Naive thymus-derived CD8-positive, alpha-beta T cell (primary cell): ENCODE measurements around the gene KRT33A. TPM values are rescaled to one million over a fixed set of nuclear protein-coding genes. Genes with fewer than 3 reads are reported as not detected.

Experiments used
- ATAC-seq, 2 donors: fragments of 150-1000 bp; cut with Tn5 transposase in 1 of 2; sonication (Bioruptor Pico), chemical (Tn5 transposase) in 1 of 2; 1 replicate in 1 of 2; 2 replicates in 1 of 2; pipeline ENCODE4 v1.10.0; 2021; ENCODE audit warnings: mild to moderate bottlenecking in 2 of 2, moderate library complexity in 2 of 2
- POLR2A ChIA-PET: fragments of 350-600 bp; sonication (Branson Sonifier 250); formaldehyde crosslinking; loops from one replicate; lab custom pipeline; 2021; ENCODE audit warnings: antibody characterized with exemption; lab: Charles Lee
- DNase-seq, 10 donors: peaks; one replicate each; pipeline versions ENCODE4 v3.0.0 to v3.0.0-alpha.2; 2020 to 2022
- H3K27ac Mint-ChIP-seq, 10 donors: one replicate each; pipeline ENCODE4 v1.8.0; 2020 to 2022; ENCODE audit warnings: mild to moderate bottlenecking in 10 of 10, mixed read lengths in 10 of 10, moderate library complexity in 4 of 10, inconsistent platforms in 1 of 10
- H3K27me3 Mint-ChIP-seq, 5 donors: one replicate each; pipeline ENCODE4 v1.8.0; 2021 to 2022; ENCODE audit warnings: mixed read lengths in 5 of 5
- H3K36me3 Mint-ChIP-seq, 3 donors: one replicate each; pipeline ENCODE4 v1.8.0; 2020 to 2022; ENCODE audit warnings: mixed read lengths in 3 of 3, mild to moderate bottlenecking in 2 of 3, inconsistent platforms in 1 of 3
- H3K4me1 Mint-ChIP-seq, 4 donors: one replicate each; pipeline ENCODE4 v1.8.0; 2021 to 2022; ENCODE audit warnings: mixed read lengths in 4 of 4
- H3K4me3 Mint-ChIP-seq, 10 donors: one replicate each; pipeline ENCODE4 v1.8.0; 2020 to 2022; ENCODE audit warnings: mild to moderate bottlenecking in 10 of 10, mixed read lengths in 10 of 10, moderate library complexity in 6 of 10, inconsistent platforms in 1 of 10
- H3K9me3 Mint-ChIP-seq, 9 donors: one replicate each; pipeline ENCODE4 v1.8.0; 2020 to 2022; ENCODE audit warnings: mixed read lengths in 9 of 9, mild to moderate bottlenecking in 3 of 9, inconsistent platforms in 1 of 9, moderate library complexity in 1 of 9
- polyA plus RNA-seq, 3 donors: library from polyadenylated mRNA; unstranded; fragments of 300-500 nt; fragmentation: Illumina TruSeq; gene quantifications; one replicate each; pipeline ENCODE4 v1.2.3, GENCODE V29; 2021
- total RNA-seq, 8 experiments: library from RNA in 2 of 8; stranded (reverse) in 2 of 8; gene quantifications; one replicate each; pipeline ENCODE4 v1.2.3 and lab custom pipeline; 2021 to 2026

KRT33A gene
- total and polyA plus RNA-seq, 5 experiments from 2014 or later, result not detected

DNA sequence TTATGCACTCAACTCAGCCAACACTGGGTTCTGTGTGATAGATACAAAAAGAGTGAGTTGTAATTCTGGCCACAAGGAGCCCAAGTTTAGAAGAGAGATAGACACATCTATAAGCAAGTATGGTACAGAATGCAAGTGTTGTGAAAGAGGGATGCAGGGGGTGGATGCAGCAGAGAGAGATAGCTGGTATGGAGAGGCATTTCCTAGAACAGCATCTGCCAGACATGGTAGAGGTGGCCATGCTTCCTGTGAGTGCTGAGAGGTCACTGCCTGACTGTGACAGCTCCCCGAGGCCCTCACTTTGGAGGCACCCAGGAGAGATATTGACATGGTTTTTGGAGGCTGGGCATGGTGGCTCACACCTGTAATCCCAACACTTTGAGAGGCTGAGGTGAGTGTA is 39.5 kb downstream of the KRT33A start:
- peaks cover 46 to 64% (median 57%) of the 10 kb centered on the region in 4 donors for H3K4me1 Mint-ChIP-seq
- H3K27me3 Mint-ChIP-seq, result no peaks in the 10 kb centered on the region
- ATAC-seq (no peak), DNase-seq (no peak)
- H3K27ac Mint-ChIP-seq, result peak overlapping the region in 9 of 10 donors; percentile 7 to 100 (median 82)
- POLR2A ChIA-PET, result no interaction called here
- H3K9me3 Mint-ChIP-seq, result no peaks in the 10 kb centered on the region
- peaks cover 0 to 3% (median 3%) of the 10 kb centered on the region in 3 donors for H3K36me3 Mint-ChIP-seq
- H3K4me3 Mint-ChIP-seq, result peak overlapping the region in 3 of 10 donors; percentile 30 to 69 (median 45)

DNA sequence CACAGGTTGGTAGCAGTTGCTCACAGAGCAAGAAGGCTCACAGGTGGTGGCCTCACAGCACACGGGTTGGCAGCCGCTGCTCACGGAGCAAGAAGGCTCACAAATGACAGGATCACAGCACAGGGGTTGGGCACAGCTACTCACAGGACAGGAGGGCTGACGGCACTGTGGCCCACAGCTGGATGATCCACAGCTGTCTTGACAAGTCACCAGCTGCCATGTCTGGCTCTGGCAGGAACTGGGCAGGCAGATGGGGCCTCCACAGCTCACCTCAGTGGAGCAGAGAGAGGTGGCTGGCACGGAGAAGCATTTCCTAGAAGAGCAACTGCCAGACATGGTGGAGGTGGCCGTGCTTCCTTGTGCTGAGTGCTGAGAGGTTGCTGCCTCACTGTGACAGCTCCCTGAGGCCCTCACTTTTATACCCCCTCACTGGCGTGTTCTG is 41.7 kb downstream of the KRT33A start, which contains the start of gene KRTAP16-1:
TSS of gene KRTAP16-1 (minus strand) at position 392 of the 442 bp plus-strand sequence. CDS start at position 336, 56 bp downstream.
- Mint-ChIP-seq H3K4me1 (peaks cover 49 to 70% (median 65%) of the 10 kb centered on the region in 4 donors), H3K27ac (peak within 1 kb of the TSS; percentile 96 to 100 (median 99))
- DNase-seq, result peak in 3 of 10 donors; percentile 38 to 64 (median 38)

DNA sequence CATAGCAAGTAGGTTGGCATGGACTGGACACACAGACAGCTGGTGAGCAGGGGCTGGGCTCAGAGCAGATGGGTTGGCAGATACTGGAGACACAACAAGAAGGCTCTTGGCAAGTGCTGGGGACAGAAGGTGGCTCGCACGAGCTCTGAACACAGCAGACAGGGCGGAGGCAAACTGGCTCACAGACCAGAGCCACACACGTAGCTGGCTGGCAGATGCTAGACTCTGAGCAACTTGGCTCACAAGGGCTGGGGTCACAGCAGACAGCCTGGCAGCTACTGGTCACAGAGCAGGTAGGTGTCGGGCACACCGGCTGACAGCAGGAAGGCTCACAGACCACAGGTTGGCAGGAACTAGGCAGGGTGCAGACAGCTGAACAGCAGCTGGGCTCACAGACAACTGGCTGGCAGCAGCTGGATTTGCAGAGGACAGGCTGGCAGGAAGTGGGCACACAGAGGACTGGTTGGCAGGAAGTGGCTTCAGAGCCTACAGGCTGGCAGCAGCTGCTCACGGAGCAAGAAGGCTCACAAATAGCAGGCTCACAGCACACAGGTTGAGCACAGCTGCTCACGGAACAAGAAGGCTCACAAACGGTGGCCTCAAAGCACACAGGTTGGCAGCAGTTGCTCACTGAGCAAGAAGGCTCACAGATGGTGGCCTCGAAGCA is 42.2 kb downstream of the KRT33A start:
- peaks cover 49 to 70% (median 68%) of the 10 kb centered on the region in 4 donors for H3K4me1 Mint-ChIP-seq

More for the DNA sequence above, 41.7 kb downstream of the KRT33A start, which contains the start of gene KRTAP16-1:
- Mint-ChIP-seq H3K27me3 (no peaks in the 10 kb centered on the region), H3K9me3 (no peaks in the 10 kb centered on the region), H3K36me3 (peaks cover 0 to 3% (median 3%) of the 10 kb centered on the region in 3 donors), H3K4me3 (peak within 1 kb of the TSS; percentile 73 to 84 (median 80))
- POLR2A ChIA-PET, result interaction anchor here (0.6 to 3.1 kb wide), 21 partner anchors 9 to 763 kb away, joined by 3 to 27 read pairs (median 4); partner anchors contain the start of gene EIF1
- ATAC-seq, result no peak

DNA sequence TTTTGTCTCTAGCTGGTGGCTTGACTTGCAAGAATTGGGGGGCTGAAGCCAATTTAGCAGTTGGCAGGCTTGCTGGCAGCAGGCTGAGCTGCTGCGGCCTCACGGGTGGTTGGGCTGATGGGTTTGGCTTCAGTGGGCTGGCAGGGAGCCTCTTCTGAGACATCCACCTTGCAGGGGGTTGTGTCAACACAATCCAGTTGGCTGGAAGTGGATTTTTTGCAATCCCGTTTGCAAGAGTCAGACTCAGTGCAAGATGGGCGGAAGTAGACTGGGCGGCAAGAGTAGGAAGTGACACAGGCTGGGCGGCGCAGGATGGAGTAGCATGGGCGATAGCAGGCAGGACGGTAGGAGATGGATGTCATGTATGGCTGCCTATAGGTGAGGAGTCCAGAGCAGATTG is 43.0 kb downstream of the KRT33A start:
- peaks cover 48 to 70% (median 69%) of the 10 kb centered on the region in 4 donors for H3K4me1 Mint-ChIP-seq
- peak overlapping the region; percentile 96 to 100 (median 99) for H3K27ac Mint-ChIP-seq
- H3K36me3 Mint-ChIP-seq, result peaks cover 0 to 3% (median 3%) of the 10 kb centered on the region in 3 donors
- POLR2A ChIA-PET, result interaction anchor here (0.8 to 3.1 kb wide), 12 partner anchors 13 to 488 kb away, joined by 3 to 27 read pairs (median 6); partner anchors contain the start of gene EIF1
- no peak for ATAC-seq
- DNase-seq, result peak in 2 of 10 donors; percentile 28 to 53
- no peaks in the 10 kb centered on the region for H3K9me3 Mint-ChIP-seq
- H3K27me3 Mint-ChIP-seq, result no peaks in the 10 kb centered on the region
- peak overlapping the region; percentile 73 to 84 (median 80) for H3K4me3 Mint-ChIP-seq

More for the DNA sequence above, 42.2 kb downstream of the KRT33A start:
- H3K9me3 Mint-ChIP-seq, result no peaks in the 10 kb centered on the region
- H3K36me3 Mint-ChIP-seq, result peaks cover 0 to 3% (median 3%) of the 10 kb centered on the region in 3 donors
- H3K27me3 Mint-ChIP-seq, result no peaks in the 10 kb centered on the region
- H3K27ac Mint-ChIP-seq, result peak overlapping the region; percentile 96 to 100 (median 99)
- DNase-seq, result peak; percentile 56 to 95 (median 86)
- peak overlapping the region; percentile 73 to 84 (median 80) for H3K4me3 Mint-ChIP-seq
- POLR2A ChIA-PET, result interaction anchor here (0.6 to 3.1 kb wide), 23 partner anchors 10 to 763 kb away, joined by 3 to 27 read pairs (median 4); partner anchors contain the start of genes EIF1 and KRTAP4-12
- peak; percentile 85 for ATAC-seq

DNA sequence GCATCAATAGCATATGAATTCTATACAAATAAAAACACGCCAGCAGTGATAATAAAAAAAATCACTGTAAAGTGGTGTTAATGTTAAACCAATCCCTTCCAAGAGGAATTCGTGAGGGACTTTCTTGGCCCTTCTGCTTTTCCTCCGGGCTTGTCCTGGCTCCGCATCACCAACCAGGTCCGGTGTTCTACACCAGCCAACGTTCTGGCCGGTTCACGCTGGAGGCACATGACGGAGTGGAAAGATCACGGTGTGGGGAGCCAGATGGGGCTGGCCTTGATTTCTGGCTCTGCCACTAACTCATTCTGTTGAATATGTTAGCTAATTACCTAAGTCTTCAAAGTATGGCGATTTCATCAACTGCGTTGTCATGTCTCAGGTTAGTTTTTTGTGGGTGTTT is 46.5 kb downstream of the KRT33A start:
- no peak for ATAC-seq
- Mint-ChIP-seq H3K4me1 (peaks cover 50 to 74% (median 61%) of the 10 kb centered on the region in 4 donors), H3K9me3 (peaks cover 0 to 7% (median 2%) of the 10 kb centered on the region in 9 donors)

DNA sequence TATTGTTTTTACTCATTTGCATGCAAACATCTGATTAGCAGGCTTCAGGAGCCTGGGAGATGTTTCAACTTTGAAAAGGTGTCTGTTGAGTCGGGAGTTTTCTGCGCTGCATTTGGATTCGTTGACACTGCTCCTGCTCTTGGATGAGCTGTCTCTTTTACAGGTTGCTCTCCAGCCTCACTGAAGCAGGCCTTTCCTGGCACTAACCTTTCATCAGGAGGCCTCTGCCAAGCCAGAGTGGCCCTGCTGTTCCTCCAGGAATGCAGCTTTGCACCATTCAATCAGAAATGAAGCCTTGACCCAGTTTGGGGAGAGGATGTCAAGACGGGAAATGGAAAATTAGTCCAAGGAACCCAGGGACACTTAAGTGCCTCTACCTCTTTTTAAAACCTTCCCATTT is 47.6 kb downstream of the KRT33A start:
- Mint-ChIP-seq H3K4me1 (peaks cover 40 to 63% (median 50%) of the 10 kb centered on the region in 4 donors), H3K27ac (peak overlapping the region in 1 of 10 donors; percentile 26), H3K27me3 (no peaks in the 10 kb centered on the region), H3K9me3 (peaks cover 0 to 7% (median 2%) of the 10 kb centered on the region in 9 donors), H3K36me3 (peaks cover 0 to 8% (median 6%) of the 10 kb centered on the region in 3 donors), H3K4me3 (no peak overlapping the region)
- POLR2A ChIA-PET, result no interaction called here
- no peak for ATAC-seq
- DNase-seq, result no peak

More for the DNA sequence above, 46.5 kb downstream of the KRT33A start:
- Mint-ChIP-seq H3K27ac (peak overlapping the region in 2 of 10 donors; percentile 5 to 15), H3K27me3 (no peaks in the 10 kb centered on the region), H3K36me3 (peaks cover 0 to 8% (median 6%) of the 10 kb centered on the region in 3 donors), H3K4me3 (no peak overlapping the region)
- POLR2A ChIA-PET, result no interaction called here
- DNase-seq, result no peak

DNA sequence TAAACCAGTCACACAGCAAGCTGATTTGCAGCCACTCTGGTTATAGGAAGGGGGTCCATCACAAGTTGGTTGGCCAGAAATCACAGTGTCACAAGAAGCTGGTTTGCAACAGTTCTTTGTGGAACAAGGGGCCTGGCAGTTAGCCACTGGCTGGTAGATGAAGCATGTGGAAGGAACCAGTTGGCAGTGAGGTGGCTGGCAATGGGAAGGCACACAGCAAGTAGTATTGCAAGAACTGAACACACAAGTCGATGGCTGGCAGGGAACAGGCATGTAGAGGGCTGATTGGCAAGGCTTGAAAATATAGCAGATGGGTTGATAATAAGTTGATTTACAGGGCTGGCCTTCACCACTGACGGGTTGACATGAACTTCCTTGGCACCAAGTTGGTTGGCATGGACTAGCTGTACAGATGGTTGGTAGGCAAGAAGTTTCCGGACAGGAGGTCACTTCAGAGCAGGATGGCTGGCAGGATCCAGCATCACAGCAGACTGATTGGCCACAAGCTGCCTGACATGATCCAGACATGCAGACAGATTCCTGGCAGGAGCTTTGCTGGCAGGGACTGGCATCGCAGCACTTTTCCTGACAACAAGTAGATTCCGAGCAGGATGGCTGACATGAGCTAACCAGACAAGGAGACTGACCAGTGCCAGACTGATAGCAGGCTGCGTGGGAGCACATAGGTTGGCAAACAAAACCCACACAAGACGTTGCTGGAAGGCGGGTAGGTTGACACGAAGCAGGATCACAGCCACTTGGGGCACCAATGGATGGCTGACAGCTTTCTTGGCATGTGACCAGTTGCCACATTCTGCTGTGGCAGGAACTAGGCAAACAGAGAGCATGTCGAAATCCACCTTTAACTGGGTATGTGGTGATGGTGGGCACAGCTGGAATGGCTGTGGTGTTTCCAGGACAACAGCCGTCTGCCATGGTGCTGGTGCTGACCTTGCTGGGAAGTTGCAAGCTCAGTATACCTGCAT is 48.4 kb downstream of the KRT33A start, which contains the start of gene KRTAP29-1:
TSS of gene KRTAP29-1 (minus strand) at position 936 of the 986 bp plus-strand sequence. CDS start at position 936, 0 bp downstream.
- H3K36me3 Mint-ChIP-seq, result peaks cover 0 to 8% (median 6%) of the 10 kb centered on the region in 3 donors
- peak within 1 kb of the TSS in 2 of 10 donors; percentile 29 to 30 for H3K4me3 Mint-ChIP-seq

DNA sequence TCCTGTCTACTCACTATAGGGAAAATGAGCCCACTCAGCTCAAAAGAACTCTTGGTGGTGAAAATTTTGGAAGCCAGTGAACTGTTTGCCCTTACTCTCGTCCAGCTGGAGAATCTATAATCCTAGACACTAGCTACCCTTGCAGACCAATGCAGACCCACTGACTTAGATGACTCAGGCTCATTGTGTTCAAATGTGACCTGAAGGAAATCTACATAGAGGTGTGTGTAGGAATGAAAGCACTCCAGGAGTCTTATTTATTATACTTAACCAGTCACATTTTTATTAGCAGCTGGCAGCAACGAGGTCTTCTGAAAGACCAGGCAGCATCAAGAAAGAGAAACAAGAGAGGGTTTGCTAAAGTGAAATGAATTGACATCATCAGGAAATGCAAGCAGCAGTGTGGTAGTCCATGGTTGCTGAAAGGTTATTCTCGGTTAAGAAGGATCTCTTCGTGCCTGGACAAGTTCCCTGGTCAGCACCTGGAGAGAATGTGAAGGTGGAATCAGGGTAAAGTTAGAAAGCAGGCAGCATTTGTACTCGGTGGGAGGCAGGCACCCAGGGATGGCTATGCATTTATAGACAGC is 49.3 kb downstream of the KRT33A start:
- Mint-ChIP-seq H3K9me3 (peaks cover 0 to 7% (median 2%) of the 10 kb centered on the region in 9 donors), H3K4me1 (peaks cover 23 to 46% (median 33%) of the 10 kb centered on the region in 4 donors), H3K36me3 (peaks cover 0 to 8% (median 6%) of the 10 kb centered on the region in 3 donors), H3K27ac (peak overlapping the region in 7 of 10 donors; percentile 2 to 89 (median 37)), H3K27me3 (no peaks in the 10 kb centered on the region), H3K4me3 (peak overlapping the region in 2 of 10 donors; percentile 16 to 29)
- DNase-seq (no peak), ATAC-seq (no peak)
- POLR2A ChIA-PET, result interaction anchor here (1.0 kb wide), 1 partner anchor 10 kb away, joined by 4 read pairs; no protein-coding TSS in a partner anchor

More for the DNA sequence above, 48.4 kb downstream of the KRT33A start, which contains the start of gene KRTAP29-1:
- Mint-ChIP-seq H3K27ac (peak within 1 kb of the TSS in 7 of 10 donors; percentile 2 to 89 (median 51)), H3K4me1 (peaks cover 32 to 56% (median 43%) of the 10 kb centered on the region in 4 donors), H3K9me3 (peaks cover 0 to 7% (median 2%) of the 10 kb centered on the region in 9 donors), H3K27me3 (no peaks in the 10 kb centered on the region)
- ATAC-seq (no peak), DNase-seq (no peak)
- POLR2A ChIA-PET, result no interaction called here

DNA sequence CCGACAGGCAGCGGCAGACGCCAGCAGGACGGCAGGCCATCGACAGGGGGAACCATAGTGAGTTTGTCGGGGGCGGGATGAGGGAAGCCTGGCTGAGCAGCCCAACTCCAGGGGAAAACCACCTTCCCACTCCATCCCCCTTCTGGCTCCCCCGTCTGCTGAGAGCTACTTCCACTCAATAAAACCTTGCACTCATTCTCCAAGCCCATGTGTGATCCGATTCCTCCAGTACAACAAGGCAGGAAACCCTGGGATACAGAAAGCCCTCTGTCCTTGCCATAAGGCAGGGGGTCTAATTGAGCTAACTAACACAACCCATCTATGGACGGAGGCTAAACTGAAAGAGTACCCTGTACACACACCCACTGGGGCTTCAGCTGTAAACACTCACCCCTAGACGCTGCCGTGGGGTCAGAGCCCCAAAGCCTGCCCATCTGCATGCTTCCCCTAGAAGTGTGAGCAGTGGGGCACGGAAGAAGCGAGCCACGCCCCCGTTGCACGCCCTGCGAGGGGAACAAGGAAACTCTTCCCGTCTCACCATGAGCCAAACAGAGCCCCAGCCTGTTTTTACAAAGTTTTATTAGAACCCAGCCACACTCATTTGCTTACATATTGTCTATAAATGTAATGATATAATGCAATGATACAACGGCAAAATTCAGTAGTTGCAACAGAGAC is 52.0 kb downstream of the KRT33A start:
- H3K4me3 Mint-ChIP-seq, result no peak overlapping the region
- no peak for DNase-seq
- no peaks in the 10 kb centered on the region for H3K27me3 Mint-ChIP-seq
- POLR2A ChIA-PET, result no interaction called here
- no peak for ATAC-seq
- peaks cover 16 to 33% (median 21%) of the 10 kb centered on the region in 4 donors for H3K4me1 Mint-ChIP-seq
- H3K9me3 Mint-ChIP-seq, result peaks cover 0 to 10% (median 2%) of the 10 kb centered on the region in 9 donors
- peaks cover 0 to 8% (median 6%) of the 10 kb centered on the region in 3 donors for H3K36me3 Mint-ChIP-seq
- peak overlapping the region in 1 of 10 donors; percentile 48 for H3K27ac Mint-ChIP-seq

DNA sequence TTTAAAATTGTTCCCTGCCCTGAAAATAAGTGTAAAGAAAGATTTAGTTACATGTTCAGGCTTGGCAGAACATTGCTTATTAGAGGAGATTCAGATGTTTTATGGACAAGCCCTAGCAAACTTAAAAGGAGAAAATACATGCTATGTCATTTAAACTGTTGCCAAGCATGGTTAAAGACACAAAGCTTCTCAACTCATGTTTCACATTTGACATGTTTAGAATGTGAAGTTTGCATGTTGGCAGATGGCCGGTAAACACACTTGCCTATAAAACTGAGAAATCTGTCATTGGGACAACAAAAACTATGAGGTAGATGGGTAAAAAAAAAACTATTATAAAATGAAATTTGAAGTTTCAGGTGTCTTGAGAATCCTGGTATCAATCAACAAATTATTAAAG is 53.8 kb downstream of the KRT33A start:
- ATAC-seq (no peak), DNase-seq (no peak)
- Mint-ChIP-seq H3K4me1 (peaks cover 12 to 27% (median 14%) of the 10 kb centered on the region in 4 donors), H3K4me3 (no peak overlapping the region), H3K27ac (no peak overlapping the region), H3K36me3 (peaks cover 0 to 8% (median 6%) of the 10 kb centered on the region in 3 donors), H3K27me3 (no peaks in the 10 kb centered on the region), H3K9me3 (peaks cover 0 to 10% (median 2%) of the 10 kb centered on the region in 9 donors)
- POLR2A ChIA-PET, result no interaction called here
